ENCODE measurements around the gene TUBB4B.

TUBB4B gene

GRCh38 chr9:137205126-137206069 is 35.7 kb upstream of the TUBB4B start, which contains the start of the genes NDOR1 and TMEM203:
NDOR1 (plus strand) TSS chr9:137205700; CDS start chr9:137205778, 78 bp downstream.
TMEM203 (minus strand) TSS chr9:137205648; CDS start chr9:137205414, 234 bp downstream.
- H3K4me3 ChIP-seq (ENCODE audit: low read depth, low read length): peak within 1 kb of the TSS; percentile 92
- ChIA-PET POLR2A (interaction anchor here (0.7 to 16.6 kb wide), 9 partner anchors 16 to 476 kb away, joined by 3 to 304 read pairs (median 4); partner anchors contain the start of genes ANAPC2, CLIC3, CYSRT1 and RNF208), CTCF (interaction anchor here (0.6 to 1.8 kb wide), 6 partner anchors 13 to 83 kb away, joined by 3 to 7 read pairs (median 5); partner anchors contain the start of gene RNF208)
- peaks cover 10 to 30% of the 10 kb centered on the region in 2 experiments; a peak in 2 of 3 replicates for H3K36me3 ChIP-seq (ENCODE audit: control insufficient read depth in 2 of 2, insufficient read depth in 1 of 2, low read length in 2 of 2)
- H3K27ac ChIP-seq (ENCODE audit: extremely low read depth, low read depth, low read length): peak within 1 kb of the TSS; percentile 61; the same call in 1 of the 2 replicates
- peaks cover 7% of the 10 kb centered on the region for H3K4me1 ChIP-seq (ENCODE audit: control insufficient read depth, insufficient read depth, low read length)
- H3K9me3 ChIP-seq (ENCODE audit: control insufficient read depth, insufficient read depth, low read depth, low read length): no peaks in the 10 kb centered on the region
- TF ChIP-seq ZFP37 (tag by site-specific recombination; IDR thresholded peaks at IDR 0.05) (0 out of 2 replicates have a peak, but pooled peaks have one; percentile 56), ZNF670 (tag by site-specific recombination; IDR thresholded peaks at IDR 0.05; ENCODE audit: low read depth) (no peak), ZNF24 (tag by site-specific recombination; IDR thresholded peaks at IDR 0.05) (0 out of 2 replicates have a peak, but pooled peaks have one; percentile 42), ZNF610 (tag by site-specific recombination; IDR thresholded peaks at IDR 0.05; ENCODE audit: borderline replicate concordance) (0 out of 2 replicates have a peak, but pooled peaks have one; percentile 49), ZXDB (tag by site-specific recombination; IDR thresholded peaks at IDR 0.05) (peak; percentile 95), ZNF596 (tag by site-specific recombination; IDR thresholded peaks at IDR 0.05) (peak; percentile 42; the same call in 1 of the 2 replicates), SP2 (tag by site-specific recombination; IDR thresholded peaks at IDR 0.05) (peak; percentile 88), KLF9 (tag by site-specific recombination; IDR thresholded peaks at IDR 0.05; ENCODE audit: low read depth) (0 out of 2 replicates have a peak, but pooled peaks have one; percentile 18), ZNF791 (tag by site-specific recombination; IDR thresholded peaks at IDR 0.05) (no peak), ZBTB11 (tag by site-specific recombination; conservative IDR thresholded peaks at IDR 0.05; ENCODE audit: low read depth) (peak; percentile 97), ZNF560 (tag by site-specific recombination; IDR thresholded peaks at IDR 0.05; ENCODE audit: borderline replicate concordance) (no peak), ZBTB21 (tag by site-specific recombination; IDR thresholded peaks at IDR 0.05) (peak; percentile 25; the same call in 1 of the 2 replicates), ZFP69B (tag by site-specific recombination; IDR thresholded peaks at IDR 0.05) (no peak), ZNF580 (tag by site-specific recombination; IDR thresholded peaks at IDR 0.05) (peak; percentile 87), ZNF341 (tag by site-specific recombination; IDR thresholded peaks at IDR 0.05; ENCODE audit: low read depth) (0 out of 2 replicates have a peak, but pooled peaks have one; percentile 9), GLIS1 (tag by site-specific recombination; IDR thresholded peaks at IDR 0.05) (peak; percentile 53; the same call in 1 of the 2 replicates), ZNF501 (tag by site-specific recombination; IDR thresholded peaks at IDR 0.05) (peak; percentile 65; the same call in 1 of the 2 replicates), ZNF140 (tag by site-specific recombination; IDR thresholded peaks at IDR 0.05) (no peak), KLF8 (tag by site-specific recombination; IDR thresholded peaks at IDR 0.05) (peak; percentile 71), TSHZ1 (tag by site-specific recombination; IDR thresholded peaks at IDR 0.05; ENCODE audit: borderline replicate concordance) (no peak), ZSCAN4 (tag by site-specific recombination; IDR thresholded peaks at IDR 0.05) (no peak), YY2 (tag by site-specific recombination; IDR thresholded peaks at IDR 0.05) (peak; percentile 82), ZIC2 (tag by site-specific recombination; IDR thresholded peaks at IDR 0.05) (no peak), HOXC10 (CRISPR knock-in tag; IDR thresholded peaks at IDR 0.05) (0 out of 2 replicates have a peak, but pooled peaks have one; percentile 53), ZNF394 (tag by site-specific recombination; IDR thresholded peaks at IDR 0.05; ENCODE audit: borderline replicate concordance) (0 out of 2 replicates have a peak, but pooled peaks have one; percentile 21), ZSCAN23 (tag by site-specific recombination; IDR thresholded peaks at IDR 0.05) (peak; percentile 49; the same call in 1 of the 2 replicates), ZBTB20 (tag by site-specific recombination; IDR thresholded peaks at IDR 0.05) (peak; percentile 42; the same call in 1 of the 2 replicates)

All from HEK293 (cell line).